HepG2 (cell line): ENCODE measurements around the gene LTB4R. TPM values are rescaled to one million over a fixed set of nuclear protein-coding genes. Genes with fewer than 3 reads are reported as not detected.

ENCODE experiments used
- AKAP8 ChIP-seq: sonication (generic); formaldehyde crosslinking; IDR thresholded peaks from 2 replicates; pipeline ENCODE4 v1.5.1; 2020; ENCODE audit warnings: mild to moderate bottlenecking, missing genetic modification reagents
- ASH2L ChIP-seq: fragments of 300-600, 200-600 bp; sonication (generic); IDR thresholded peaks from 2 replicates; pipeline ENCODE4 v1.7.0; 2017; ENCODE audit warnings: low read depth, mild to moderate bottlenecking, moderate library complexity, mixed read lengths, low read length; ENCODE audit not compliant: insufficient read length
- DPF2 ChIP-seq: sonication (generic); formaldehyde crosslinking; IDR thresholded peaks from 2 replicates; pipeline ENCODE4 v1.4.0; 2020; ENCODE audit warnings: mild to moderate bottlenecking, low read depth, missing genetic modification reagents, borderline replicate concordance
- GABPB1 ChIP-seq: IDR thresholded peaks from 2 replicates; pipeline ENCODE4 v1.6.1; 2016; ENCODE audit warnings: mild to moderate bottlenecking, missing genetic modification reagents, moderate library complexity, missing compliant biosample characterization
- IKZF4 ChIP-seq: sonication (generic); formaldehyde crosslinking; IDR thresholded peaks from 2 replicates; pipeline ENCODE4 v1.5.1; 2020; ENCODE audit warnings: borderline replicate concordance, mild to moderate bottlenecking, low read depth, missing genetic modification reagents; ENCODE audit errors: not compliant biosample characterization
- KAT7 ChIP-seq: IDR thresholded peaks from 2 replicates; pipeline ENCODE4 v1.6.1; 2018; ENCODE audit warnings: borderline replicate concordance, missing compliant biosample characterization
- NCOR1 ChIP-seq: fragments of 200-600 bp; sonication (generic); IDR thresholded peaks from 2 replicates; pipeline ENCODE4 v1.7.0; 2017; ENCODE audit warnings: antibody characterized with exemption, low read length, borderline replicate concordance
- PTBP1 ChIP-seq: fragments of 200-400 bp; formaldehyde crosslinking; IDR thresholded peaks from 2 replicates; pipeline ENCODE4 v1.6.1; 2018; ENCODE audit warnings: low read length, low read depth; ENCODE audit not compliant: poor library complexity, severe bottlenecking
- ZBTB3 ChIP-seq: sonication (generic); formaldehyde crosslinking; IDR thresholded peaks from 2 replicates; pipeline ENCODE4 v1.4.0; 2020; ENCODE audit warnings: low read depth, mild to moderate bottlenecking, moderate library complexity, missing genetic modification reagents, borderline replicate concordance
- ZNF746 ChIP-seq: sonication (generic); formaldehyde crosslinking; IDR thresholded peaks from 2 replicates; pipeline ENCODE4 v1.8.0; 2022; ENCODE audit warnings: mild to moderate bottlenecking, missing genetic modification reagents
- ZNF878 ChIP-seq: sonication (generic); formaldehyde crosslinking; IDR thresholded peaks from 2 replicates; pipeline ENCODE4 v1.8.1; 2023; ENCODE audit warnings: mild to moderate bottlenecking, missing genetic modification reagents, moderate library complexity
- polyA plus RNA-seq, 8 experiments: library from polyadenylated mRNA; depleted of rRNA in 3 of 8; stranded (reverse) in 7 of 8; unstranded in 1 of 8; fragments of >200 nt; fragmentation: Illumina TruSeq in 4 of 8; extraction: Trizol in 4 of 8; gene quantifications; 2 replicates each; pipeline versions ENCODE4 v1.2.1 to v1.2.3, GENCODE V29; 2011 to 2016; ENCODE audit warnings: low read depth in 4 of 8, missing spikeins in 1 of 8, mixed read lengths in 1 of 8; ENCODE audit not compliant: insufficient read depth in 1 of 8
- total RNA-seq, 5 experiments: library from RNA; depleted of rRNA; stranded (reverse); fragments of >200 nt; fragmentation: Illumina TruSeq; extraction: Trizol; gene quantifications; 2 replicates each; pipeline ENCODE4 v1.2.3, GENCODE V29; 2016; ENCODE audit warnings: low read depth in 1 of 5
- TF ChIP-seq, protein P1 (sequence below): sonication (generic); formaldehyde crosslinking; IDR thresholded peaks from 2 replicates; pipeline ENCODE4 v1.5.0; 2020; ENCODE audit warnings: missing genetic modification reagents
- TF ChIP-seq, protein P2 (sequence below), 2 experiments: IDR thresholded peaks; 2 replicates each; pipeline ENCODE4 v1.6.1; 2011 to 2012; ENCODE audit warnings: low read length in 2 of 2, borderline replicate concordance in 1 of 2, low read depth in 1 of 2, mild to moderate bottlenecking in 1 of 2, moderate library complexity in 1 of 2
- TF ChIP-seq, protein P3 (sequence below): sonication (generic); formaldehyde crosslinking; IDR thresholded peaks from 2 replicates; pipeline ENCODE4 v1.8.1; 2023; ENCODE audit warnings: mild to moderate bottlenecking, missing genetic modification reagents, borderline replicate concordance
- TF ChIP-seq, protein P4 (sequence below): sonication (generic); formaldehyde crosslinking; conservative IDR thresholded peaks from 2 replicates; pipeline ENCODE4 v1.4.0; 2020; ENCODE audit warnings: mild to moderate bottlenecking, missing genetic modification reagents, moderate library complexity
- TF ChIP-seq, protein P5 (sequence below): sonication (generic); formaldehyde crosslinking; IDR thresholded peaks from 2 replicates; pipeline ENCODE4 v1.9.0; 2021; ENCODE audit warnings: missing genetic modification reagents, borderline replicate concordance

Gene LTB4R
- total and polyA plus RNA-seq, 2 of the 13 experiments (the other 11 are each of a cell fraction or from before 2014, with no cell fraction given), result 3.2 to 8.2 TPM

DNA sequence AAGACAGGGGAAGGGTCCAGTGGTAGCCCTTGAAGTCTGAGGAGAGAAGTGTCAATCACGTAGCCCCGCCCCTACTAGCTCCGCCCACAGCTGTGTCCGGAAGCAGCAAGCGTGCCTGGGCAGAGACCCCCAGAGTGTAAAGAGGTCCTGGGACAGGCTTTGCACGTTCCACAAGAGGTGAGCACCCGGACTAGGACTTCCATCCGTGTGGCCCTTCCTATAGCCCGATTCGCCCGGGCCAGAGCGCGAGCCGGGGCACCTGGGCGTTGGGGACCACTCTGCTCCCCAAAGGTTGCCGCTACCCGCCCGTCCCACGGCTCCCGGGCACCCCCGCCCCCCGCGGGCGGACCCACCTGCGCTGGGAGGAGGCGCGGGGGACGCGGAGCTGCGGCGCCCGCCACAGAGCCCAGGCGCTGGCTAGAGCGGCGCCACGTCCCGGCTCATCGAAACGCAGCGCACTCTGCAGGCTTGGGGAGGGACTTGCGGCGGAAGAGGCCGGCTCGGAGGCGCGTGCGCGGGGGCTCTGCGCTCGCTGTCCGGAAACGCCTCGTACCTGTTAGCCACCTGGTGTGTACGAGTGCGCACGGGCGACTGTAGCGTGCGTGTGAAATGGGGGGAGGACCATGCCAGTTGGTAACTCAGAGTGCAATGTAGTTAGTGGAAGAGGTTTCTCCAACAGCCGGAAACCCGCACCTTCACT, 40.0 kb upstream of the LTB4R start, which contains the start of gene RABGGTA (continued):
- TF ChIP-seq, protein P1, sequence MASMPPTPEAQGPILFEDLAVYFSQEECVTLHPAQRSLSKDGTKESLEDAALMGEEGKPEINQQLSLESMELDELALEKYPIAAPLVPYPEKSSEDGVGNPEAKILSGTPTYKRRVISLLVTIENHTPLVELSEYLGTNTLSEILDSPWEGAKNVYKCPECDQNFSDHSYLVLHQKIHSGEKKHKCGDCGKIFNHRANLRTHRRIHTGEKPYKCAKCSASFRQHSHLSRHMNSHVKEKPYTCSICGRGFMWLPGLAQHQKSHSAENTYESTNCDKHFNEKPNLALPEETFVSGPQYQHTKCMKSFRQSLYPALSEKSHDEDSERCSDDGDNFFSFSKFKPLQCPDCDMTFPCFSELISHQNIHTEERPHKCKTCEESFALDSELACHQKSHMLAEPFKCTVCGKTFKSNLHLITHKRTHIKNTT (CRISPR knock-in tag), result peak; percentile 93; the same call in 1 of the 2 replicates
- TF ChIP-seq ZBTB3 (CRISPR knock-in tag) (no peak; the same call in 1 of the 2 replicates), KAT7 (CRISPR knock-in tag) (peak; percentile 100), PTBP1 (no peak), GABPB1 (CRISPR knock-in tag) (peak; percentile 97), NCOR1 (peak; percentile 62; the same call in 1 of the 2 replicates), IKZF4 (CRISPR knock-in tag) (peak; percentile 91), ASH2L (peak; percentile 99), ZNF746 (CRISPR knock-in tag) (peak; percentile 82), DPF2 (no peak), AKAP8 (CRISPR knock-in tag) (peak; percentile 100), ZNF878 (CRISPR knock-in tag) (peak; percentile 98)
- TF ChIP-seq, protein P2, sequence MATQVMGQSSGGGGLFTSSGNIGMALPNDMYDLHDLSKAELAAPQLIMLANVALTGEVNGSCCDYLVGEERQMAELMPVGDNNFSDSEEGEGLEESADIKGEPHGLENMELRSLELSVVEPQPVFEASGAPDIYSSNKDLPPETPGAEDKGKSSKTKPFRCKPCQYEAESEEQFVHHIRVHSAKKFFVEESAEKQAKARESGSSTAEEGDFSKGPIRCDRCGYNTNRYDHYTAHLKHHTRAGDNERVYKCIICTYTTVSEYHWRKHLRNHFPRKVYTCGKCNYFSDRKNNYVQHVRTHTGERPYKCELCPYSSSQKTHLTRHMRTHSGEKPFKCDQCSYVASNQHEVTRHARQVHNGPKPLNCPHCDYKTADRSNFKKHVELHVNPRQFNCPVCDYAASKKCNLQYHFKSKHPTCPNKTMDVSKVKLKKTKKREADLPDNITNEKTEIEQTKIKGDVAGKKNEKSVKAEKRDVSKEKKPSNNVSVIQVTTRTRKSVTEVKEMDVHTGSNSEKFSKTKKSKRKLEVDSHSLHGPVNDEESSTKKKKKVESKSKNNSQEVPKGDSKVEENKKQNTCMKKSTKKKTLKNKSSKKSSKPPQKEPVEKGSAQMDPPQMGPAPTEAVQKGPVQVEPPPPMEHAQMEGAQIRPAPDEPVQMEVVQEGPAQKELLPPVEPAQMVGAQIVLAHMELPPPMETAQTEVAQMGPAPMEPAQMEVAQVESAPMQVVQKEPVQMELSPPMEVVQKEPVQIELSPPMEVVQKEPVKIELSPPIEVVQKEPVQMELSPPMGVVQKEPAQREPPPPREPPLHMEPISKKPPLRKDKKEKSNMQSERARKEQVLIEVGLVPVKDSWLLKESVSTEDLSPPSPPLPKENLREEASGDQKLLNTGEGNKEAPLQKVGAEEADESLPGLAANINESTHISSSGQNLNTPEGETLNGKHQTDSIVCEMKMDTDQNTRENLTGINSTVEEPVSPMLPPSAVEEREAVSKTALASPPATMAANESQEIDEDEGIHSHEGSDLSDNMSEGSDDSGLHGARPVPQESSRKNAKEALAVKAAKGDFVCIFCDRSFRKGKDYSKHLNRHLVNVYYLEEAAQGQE (IDR thresholded peaks at IDR 0.05; ENCODE audit: borderline replicate concordance in 1 of 2, low read depth in 1 of 2, low read length in 2 of 2), result no peak; a peak in 1 of 4 replicates
- TF ChIP-seq, protein P3, sequence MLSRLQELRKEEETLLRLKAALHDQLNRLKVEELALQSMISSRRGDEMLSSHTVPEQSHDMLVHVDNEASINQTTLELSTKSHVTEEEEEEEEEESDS (CRISPR knock-in tag), result peak; percentile 93; the same call in 1 of the 2 replicates
- TF ChIP-seq, protein P4, sequence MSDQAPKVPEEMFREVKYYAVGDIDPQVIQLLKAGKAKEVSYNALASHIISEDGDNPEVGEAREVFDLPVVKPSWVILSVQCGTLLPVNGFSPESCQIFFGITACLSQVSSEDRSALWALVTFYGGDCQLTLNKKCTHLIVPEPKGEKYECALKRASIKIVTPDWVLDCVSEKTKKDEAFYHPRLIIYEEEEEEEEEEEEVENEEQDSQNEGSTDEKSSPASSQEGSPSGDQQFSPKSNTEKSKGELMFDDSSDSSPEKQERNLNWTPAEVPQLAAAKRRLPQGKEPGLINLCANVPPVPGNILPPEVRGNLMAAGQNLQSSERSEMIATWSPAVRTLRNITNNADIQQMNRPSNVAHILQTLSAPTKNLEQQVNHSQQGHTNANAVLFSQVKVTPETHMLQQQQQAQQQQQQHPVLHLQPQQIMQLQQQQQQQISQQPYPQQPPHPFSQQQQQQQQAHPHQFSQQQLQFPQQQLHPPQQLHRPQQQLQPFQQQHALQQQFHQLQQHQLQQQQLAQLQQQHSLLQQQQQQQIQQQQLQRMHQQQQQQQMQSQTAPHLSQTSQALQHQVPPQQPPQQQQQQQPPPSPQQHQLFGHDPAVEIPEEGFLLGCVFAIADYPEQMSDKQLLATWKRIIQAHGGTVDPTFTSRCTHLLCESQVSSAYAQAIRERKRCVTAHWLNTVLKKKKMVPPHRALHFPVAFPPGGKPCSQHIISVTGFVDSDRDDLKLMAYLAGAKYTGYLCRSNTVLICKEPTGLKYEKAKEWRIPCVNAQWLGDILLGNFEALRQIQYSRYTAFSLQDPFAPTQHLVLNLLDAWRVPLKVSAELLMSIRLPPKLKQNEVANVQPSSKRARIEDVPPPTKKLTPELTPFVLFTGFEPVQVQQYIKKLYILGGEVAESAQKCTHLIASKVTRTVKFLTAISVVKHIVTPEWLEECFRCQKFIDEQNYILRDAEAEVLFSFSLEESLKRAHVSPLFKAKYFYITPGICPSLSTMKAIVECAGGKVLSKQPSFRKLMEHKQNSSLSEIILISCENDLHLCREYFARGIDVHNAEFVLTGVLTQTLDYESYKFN (CRISPR knock-in tag), result peak; percentile 91
- TF ChIP-seq, protein P5, sequence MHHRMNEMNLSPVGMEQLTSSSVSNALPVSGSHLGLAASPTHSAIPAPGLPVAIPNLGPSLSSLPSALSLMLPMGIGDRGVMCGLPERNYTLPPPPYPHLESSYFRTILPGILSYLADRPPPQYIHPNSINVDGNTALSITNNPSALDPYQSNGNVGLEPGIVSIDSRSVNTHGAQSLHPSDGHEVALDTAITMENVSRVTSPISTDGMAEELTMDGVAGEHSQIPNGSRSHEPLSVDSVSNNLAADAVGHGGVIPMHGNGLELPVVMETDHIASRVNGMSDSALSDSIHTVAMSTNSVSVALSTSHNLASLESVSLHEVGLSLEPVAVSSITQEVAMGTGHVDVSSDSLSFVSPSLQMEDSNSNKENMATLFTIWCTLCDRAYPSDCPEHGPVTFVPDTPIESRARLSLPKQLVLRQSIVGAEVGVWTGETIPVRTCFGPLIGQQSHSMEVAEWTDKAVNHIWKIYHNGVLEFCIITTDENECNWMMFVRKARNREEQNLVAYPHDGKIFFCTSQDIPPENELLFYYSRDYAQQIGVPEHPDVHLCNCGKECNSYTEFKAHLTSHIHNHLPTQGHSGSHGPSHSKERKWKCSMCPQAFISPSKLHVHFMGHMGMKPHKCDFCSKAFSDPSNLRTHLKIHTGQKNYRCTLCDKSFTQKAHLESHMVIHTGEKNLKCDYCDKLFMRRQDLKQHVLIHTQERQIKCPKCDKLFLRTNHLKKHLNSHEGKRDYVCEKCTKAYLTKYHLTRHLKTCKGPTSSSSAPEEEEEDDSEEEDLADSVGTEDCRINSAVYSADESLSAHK (CRISPR knock-in tag), result peak; percentile 44; the same call in 1 of the 2 replicates
